HepG2 (cell line): ENCODE results near the gene RIPK1. TPM values are rescaled to one million over a fixed set of nuclear protein-coding genes. Genes with fewer than 3 reads are reported as not detected.
A peak's percentile ranks its signal among the peaks of the same experiment; 100 is the strongest.

ENCODE experiments used
- ATAC-seq: fragments of 200-7000 bp; cut with Tn5 transposase; 3 replicates; pipeline ENCODE4 v1.9.1; 2020; ENCODE audit warnings: mild to moderate bottlenecking, moderate library complexity
- BruUV-seq: library from RNA; stranded (reverse); fragments of 400-500 nt; replicated peaks from 2 replicates; lab custom pipeline; 2021; lab: Mats Ljungman, UMichigan
- CTCF ChIA-PET: fragments of 300-600 bp; formaldehyde crosslinking; extraction: SDS; loops from one replicate; lab custom pipeline; 2021; ENCODE audit warnings: low total read pairs, inconsistent platforms, low intra/inter-chr PET ratio; lab: Yijun Ruan, JAX
- POLR2A ChIA-PET: fragments of 350-600 bp; sonication (Branson Sonifier 250); formaldehyde crosslinking; loops from one replicate; lab custom pipeline; 2020; ENCODE audit warnings: antibody characterized with exemption, inconsistent platforms; lab: Yijun Ruan, JAX
- DNase-seq: peaks from one replicate; pipeline ENCODE4 v3.0.0-alpha.2; 2015; ENCODE audit warnings: low spot score
- FAIRE-seq: peaks from 3 replicates; lab custom pipeline; 2011; peaks lifted over from hg19 to GRCh38; lab: Jason Lieb, UNC
- H2AFZ ChIP-seq: one replicate; pipeline ENCODE4 v1.6.1; 2011; ENCODE audit warnings: low read length, inconsistent platforms
- H3K27ac ChIP-seq: fragments of 300-600 bp; 3 replicates; pipeline ENCODE4 v1.8.0; 2011; ENCODE audit warnings: mixed run types, mild to moderate bottlenecking, mixed read lengths, low read length, inconsistent platforms; ENCODE audit not compliant: insufficient read depth; ENCODE audit errors: extremely low read length
- H3K27me3 ChIP-seq, 2 experiments: fragments of 200-600 bp in 1 of 2; 2 replicates in 1 of 2; 3 replicates in 1 of 2; pipeline versions ENCODE4 v1.6.0 to v1.8.0; 2011; ENCODE audit warnings: low read length in 2 of 2, mild to moderate bottlenecking in 2 of 2, moderate library complexity in 2 of 2, inconsistent platforms in 1 of 2; ENCODE audit not compliant: insufficient read depth in 2 of 2, control insufficient read depth in 1 of 2
- H3K36me3 ChIP-seq, 2 experiments: fragments of 200-600 bp in 1 of 2; replicated peaks in 1 of 2; 2 replicates in 1 of 2; 3 replicates in 1 of 2; pipeline versions ENCODE4 v1.5.1 to v1.8.0; 2011; ENCODE audit warnings: low read length in 2 of 2, inconsistent platforms in 1 of 2; ENCODE audit not compliant: insufficient read depth in 2 of 2, control insufficient read depth in 1 of 2
- H3K4me1 ChIP-seq: 2 replicates; pipeline ENCODE4 v1.5.1; 2012; ENCODE audit warnings: low read length, inconsistent platforms; ENCODE audit not compliant: insufficient read depth
- H3K4me2 ChIP-seq: 2 replicates; pipeline ENCODE4 v1.6.0; 2011; ENCODE audit warnings: low read depth, low read length, inconsistent platforms
- H3K4me3 ChIP-seq, 3 experiments: fragments of 200-600 bp in 1 of 3; sonication (generic), shearing (Covaris generic) in 1 of 3; replicated peaks in 1 of 3; 2 replicates each; pipeline ENCODE4 v1.5.1; 2011 to 2016; ENCODE audit warnings: low read length in 3 of 3, inconsistent platforms in 2 of 3, low read depth in 2 of 3, mild to moderate bottlenecking in 2 of 3, control low read depth in 1 of 3, mixed read lengths in 1 of 3; ENCODE audit not compliant: insufficient read depth in 1 of 3
- H3K79me2 ChIP-seq: one replicate; pipeline ENCODE4 v1.6.1; 2011; ENCODE audit warnings: low read length, inconsistent platforms; ENCODE audit not compliant: insufficient read depth
- H3K9ac ChIP-seq: 2 replicates; pipeline ENCODE4 v1.6.0; 2011; ENCODE audit warnings: mild to moderate bottlenecking, low read depth, low read length, inconsistent platforms; ENCODE audit not compliant: insufficient read depth
- H3K9me3 ChIP-seq: 2 replicates; pipeline ENCODE4 v1.5.1; 2012; ENCODE audit warnings: mild to moderate bottlenecking, low read length
- H4K20me1 ChIP-seq: 2 replicates; pipeline ENCODE4 v1.6.0; 2011; ENCODE audit warnings: inconsistent platforms, mild to moderate bottlenecking, low read length, moderate library complexity; ENCODE audit not compliant: insufficient read depth
- ATF7 ChIP-seq, 2 experiments: fragments of 450-650 bp in 1 of 2; sonication (generic) in 1 of 2; formaldehyde crosslinking in 1 of 2; IDR thresholded peaks; 2 replicates each; pipeline versions ENCODE4 v1.4.0 to v1.6.1; 2016 to 2020; ENCODE audit warnings: antibody characterized with exemption in 1 of 2, mild to moderate bottlenecking in 1 of 2, missing genetic modification reagents in 1 of 2
- BRCA1 ChIP-seq: sonication (generic); formaldehyde crosslinking; IDR thresholded peaks from 2 replicates; pipeline ENCODE4 v1.4.0; 2020; ENCODE audit warnings: missing genetic modification reagents
- CBX5 ChIP-seq: sonication (generic); formaldehyde crosslinking; IDR thresholded peaks from 2 replicates; pipeline ENCODE4 v1.4.0; 2020; ENCODE audit warnings: missing genetic modification reagents, borderline replicate concordance
- ETS1 ChIP-seq: sonication (generic); formaldehyde crosslinking; IDR thresholded peaks from 2 replicates; pipeline ENCODE4 v1.4.0; 2020; ENCODE audit warnings: missing genetic modification reagents
- PAXIP1 ChIP-seq: sonication (generic); formaldehyde crosslinking; conservative IDR thresholded peaks from 2 replicates; pipeline ENCODE4 v1.4.0; 2020; ENCODE audit warnings: mild to moderate bottlenecking, missing genetic modification reagents, moderate library complexity
- RNF2 ChIP-seq: fragments of 450-650 bp; conservative IDR thresholded peaks from 2 replicates; pipeline ENCODE4 v1.6.1; 2016; ENCODE audit warnings: low read depth
- SIN3A ChIP-seq: IDR thresholded peaks from 2 replicates; pipeline ENCODE4 v1.6.1; 2011; ENCODE audit warnings: low read depth, mild to moderate bottlenecking, control low read depth, low read length, borderline replicate concordance
- TARDBP ChIP-seq: sonication (generic); formaldehyde crosslinking; IDR thresholded peaks from 2 replicates; pipeline ENCODE4 v1.8.0; 2022; ENCODE audit warnings: mild to moderate bottlenecking, missing genetic modification reagents
- ZBTB44 ChIP-seq: sonication (generic); formaldehyde crosslinking; IDR thresholded peaks from 2 replicates; pipeline ENCODE4 v1.4.0; 2020; ENCODE audit warnings: missing genetic modification reagents
- ZNF180 ChIP-seq: sonication (generic); formaldehyde crosslinking; IDR thresholded peaks from 2 replicates; pipeline ENCODE4 v1.4.0; 2020; ENCODE audit warnings: low read depth, missing genetic modification reagents, borderline replicate concordance
- ZNF775 ChIP-seq: sonication (generic); formaldehyde crosslinking; IDR thresholded peaks from 2 replicates; pipeline ENCODE4 v1.4.0; 2020; ENCODE audit warnings: missing genetic modification reagents, mild to moderate bottlenecking, moderate library complexity, borderline replicate concordance
- WGBS: methylation state at CpG from one replicate; pipeline ENCODE4 v1.1.6; 2017; ENCODE audit warnings: low lambda C conversion rate; 5-methylcytosine and 5-hydroxymethylcytosine counted together
- in situ Hi-C: cut with HindIII; loops from 2 replicates; pipeline ENCODE4 v1.10.0; 2017; ENCODE audit warnings: low pct_unique_long_range_greater_than_20kb; ENCODE audit not compliant: extremely low pct_ligation_motif_present
- intact Hi-C: fragments of 100-400 bp; cut with micrococcal nuclease; formaldehyde crosslinking; loops from one replicate; pipeline ENCODE4 v1.10.0; 2022; ENCODE audit not compliant: unreplicated experiment
- polyA plus RNA-seq, 8 experiments: library from polyadenylated mRNA; depleted of rRNA in 3 of 8; stranded (reverse) in 7 of 8; unstranded in 1 of 8; fragments of >200 nt; fragmentation: Illumina TruSeq in 4 of 8; extraction: Trizol in 4 of 8; gene quantifications; 2 replicates each; pipeline versions ENCODE4 v1.2.1 to v1.2.3, GENCODE V29; 2011 to 2016; ENCODE audit warnings: low read depth in 4 of 8, missing spikeins in 1 of 8, mixed read lengths in 1 of 8; ENCODE audit not compliant: insufficient read depth in 1 of 8
- total RNA-seq, 5 experiments: library from RNA; depleted of rRNA; stranded (reverse); fragments of >200 nt; fragmentation: Illumina TruSeq; extraction: Trizol; gene quantifications; 2 replicates each; pipeline ENCODE4 v1.2.3, GENCODE V29; 2016; ENCODE audit warnings: low read depth in 1 of 5

Gene RIPK1
- total and polyA plus RNA-seq, 2 of the 13 experiments (the other 11 are each of a cell fraction or from before 2014, with no cell fraction given), result 9.0 to 10.3 TPM

DNA sequence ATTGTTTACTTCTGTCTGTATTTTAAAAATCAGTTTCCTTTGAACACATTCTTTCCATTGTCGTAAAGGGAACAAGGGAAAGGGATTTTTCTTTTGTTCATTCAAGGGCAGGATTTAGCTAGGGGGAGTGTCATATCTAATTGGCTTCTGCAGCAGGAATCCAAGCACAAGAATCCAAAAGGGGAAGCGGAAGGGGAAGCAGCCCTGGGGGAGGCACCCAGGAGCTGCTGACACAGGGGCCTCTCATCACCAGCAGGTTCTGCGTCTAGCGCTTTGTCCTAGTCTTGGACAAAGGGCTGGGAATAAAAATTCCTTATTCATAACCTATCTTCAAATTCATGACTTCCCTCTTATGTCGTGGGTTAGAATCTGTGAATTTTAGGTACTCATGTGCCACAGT lies 13.7 kb downstream of the RIPK1 start (continued):
- TF ChIP-seq PAXIP1 (CRISPR knock-in tag) (no peak), CBX5 (CRISPR knock-in tag) (no peak), SIN3A (no peak), ZBTB44 (CRISPR knock-in tag) (no peak), BRCA1 (CRISPR knock-in tag) (no peak)

DNA sequence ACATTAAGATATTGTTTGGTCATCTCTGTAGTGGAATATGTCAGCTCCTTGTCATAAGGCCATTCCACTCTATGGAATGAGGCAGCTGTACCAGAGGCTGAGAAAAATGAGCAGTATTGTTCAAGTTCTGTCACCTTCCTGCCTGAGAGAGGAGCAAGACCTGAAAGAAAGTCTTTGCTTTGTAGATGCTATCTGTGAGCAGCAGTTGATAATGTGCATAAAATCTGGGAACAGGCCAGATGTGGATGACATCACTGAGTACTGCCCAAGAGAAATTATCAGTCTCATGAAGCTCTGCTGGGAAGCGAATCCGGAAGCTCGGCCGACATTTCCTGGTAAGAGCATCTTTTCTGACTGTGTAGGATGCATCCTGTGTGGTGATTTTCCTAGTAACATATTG lies 16.8 kb downstream of the RIPK1 start:
- CTCF ChIA-PET, result no interaction called here
- H2AFZ ChIP-seq, result no peak overlapping the region
- H3K27ac ChIP-seq, result no peak overlapping the region
- H3K4me2 ChIP-seq, result no peak overlapping the region
- H3K4me1 ChIP-seq, result no peaks in the 10 kb centered on the region
- DNase-seq, result no peak
- H3K27me3 ChIP-seq, result no peaks in the 10 kb centered on the region
- POLR2A ChIA-PET, result no interaction called here
- H4K20me1 ChIP-seq, result no peaks in the 10 kb centered on the region
- BruUV-seq, result no TSS peak
- H3K9me3 ChIP-seq, result no peaks in the 10 kb centered on the region
- TF ChIP-seq RNF2 (no peak), ZNF775 (CRISPR knock-in tag) (no peak), ETS1 (CRISPR knock-in tag) (no peak), TARDBP (no peak), ZNF180 (CRISPR knock-in tag) (no peak), ATF7 (IDR thresholded peaks at IDR 0.05) (peak; percentile 25; the same call in 1 of the 2 replicates), ATF7 (CRISPR knock-in tag; IDR thresholded peaks at IDR 0.05) (no peak)
- H3K79me2 ChIP-seq, result no peaks in the 10 kb centered on the region
- no peak for ATAC-seq
- 96% methylated on average over 4 of the region's 4 CpGs for WGBS
- no peak overlapping the region for H3K9ac ChIP-seq
- in situ Hi-C loops (no loop called here), intact Hi-C loops (no loop called here)
- FAIRE-seq, result no peak
- H3K4me3 ChIP-seq, result no peak overlapping the region
- H3K36me3 ChIP-seq, result peaks cover 22 to 82% of the 10 kb centered on the region in 2 experiments
